AG10803 (cell line): ENCODE measurements around the gene CHCHD3.
A peak's percentile ranks its signal among the peaks of the same experiment; 100 is the strongest.

ENCODE experiments used
- DNase-seq: peaks from one replicate; pipeline ENCODE4 v3.0.0; 2010; ENCODE audit warnings: low read depth
- H3K4me3 ChIP-seq: 2 replicates; pipeline ENCODE4 v1.5.1; 2011; ENCODE audit warnings: mild to moderate bottlenecking, low read length, control low read depth
- TF ChIP-seq, protein P1 (sequence below): conservative IDR thresholded peaks from 2 replicates; pipeline ENCODE4 v1.5.1; 2011; ENCODE audit warnings: mild to moderate bottlenecking, low read length, control low read depth, inconsistent platforms

CHCHD3 gene

DNA sequence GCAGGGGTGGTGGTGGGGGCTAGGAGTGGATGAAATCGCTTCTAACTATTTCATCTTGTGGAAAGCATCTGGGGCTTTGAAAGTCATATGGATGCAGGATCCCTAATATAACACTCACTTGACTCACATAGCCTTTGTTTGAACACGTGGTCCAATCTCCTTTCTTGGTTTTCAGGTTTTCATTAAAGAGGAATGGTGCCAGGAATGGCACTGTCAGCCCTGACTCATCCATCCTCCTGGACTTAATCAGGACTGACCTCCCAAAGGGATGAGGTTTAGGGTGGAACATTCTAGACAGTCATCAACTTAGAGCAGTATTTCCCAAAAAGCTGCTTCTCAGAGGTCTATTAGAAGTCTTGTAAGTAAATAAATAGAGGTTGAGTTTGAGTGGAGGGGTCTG is 343.6 kb downstream of the CHCHD3 start:
- no peak overlapping the region for H3K4me3 ChIP-seq
- DNase-seq, result peak; percentile 93
- TF ChIP-seq, protein P1, sequence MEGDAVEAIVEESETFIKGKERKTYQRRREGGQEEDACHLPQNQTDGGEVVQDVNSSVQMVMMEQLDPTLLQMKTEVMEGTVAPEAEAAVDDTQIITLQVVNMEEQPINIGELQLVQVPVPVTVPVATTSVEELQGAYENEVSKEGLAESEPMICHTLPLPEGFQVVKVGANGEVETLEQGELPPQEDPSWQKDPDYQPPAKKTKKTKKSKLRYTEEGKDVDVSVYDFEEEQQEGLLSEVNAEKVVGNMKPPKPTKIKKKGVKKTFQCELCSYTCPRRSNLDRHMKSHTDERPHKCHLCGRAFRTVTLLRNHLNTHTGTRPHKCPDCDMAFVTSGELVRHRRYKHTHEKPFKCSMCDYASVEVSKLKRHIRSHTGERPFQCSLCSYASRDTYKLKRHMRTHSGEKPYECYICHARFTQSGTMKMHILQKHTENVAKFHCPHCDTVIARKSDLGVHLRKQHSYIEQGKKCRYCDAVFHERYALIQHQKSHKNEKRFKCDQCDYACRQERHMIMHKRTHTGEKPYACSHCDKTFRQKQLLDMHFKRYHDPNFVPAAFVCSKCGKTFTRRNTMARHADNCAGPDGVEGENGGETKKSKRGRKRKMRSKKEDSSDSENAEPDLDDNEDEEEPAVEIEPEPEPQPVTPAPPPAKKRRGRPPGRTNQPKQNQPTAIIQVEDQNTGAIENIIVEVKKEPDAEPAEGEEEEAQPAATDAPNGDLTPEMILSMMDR, result no peak

DNA sequence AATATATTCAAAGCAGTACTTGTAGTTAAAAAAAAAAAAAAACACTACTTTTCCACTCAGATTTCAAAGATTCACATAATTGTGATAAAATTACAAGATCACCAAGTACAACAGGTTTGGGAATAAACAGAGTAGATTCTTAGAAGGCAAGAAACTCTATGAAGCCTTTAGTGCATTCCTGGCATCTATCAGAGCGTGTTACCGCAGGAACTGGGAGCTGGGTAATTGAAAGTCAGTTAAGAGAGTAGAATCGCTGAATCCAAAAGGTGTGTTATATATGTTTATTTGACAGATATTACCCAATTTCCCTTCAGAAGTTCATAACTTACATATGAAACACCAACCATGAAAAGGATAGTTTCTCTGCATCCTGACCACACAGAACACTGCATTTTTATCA is 346.4 kb downstream of the CHCHD3 start:
- TF ChIP-seq, protein P1, result no peak
- no peak for DNase-seq
- H3K4me3 ChIP-seq, result no peak overlapping the region
